Effector CD8-positive, alpha-beta T cell (primary cell): ENCODE measurements around the gene CASS4.

Source experiments
- DNase-seq: peaks from one replicate; lab custom pipeline; 2025; lab: John Stamatoyannopoulos, UW

Gene CASS4

GRCh38 chr20:56423211-56423610 lies 11.2 kb downstream of the CASS4 start:
- no peak for DNase-seq

DNA sequence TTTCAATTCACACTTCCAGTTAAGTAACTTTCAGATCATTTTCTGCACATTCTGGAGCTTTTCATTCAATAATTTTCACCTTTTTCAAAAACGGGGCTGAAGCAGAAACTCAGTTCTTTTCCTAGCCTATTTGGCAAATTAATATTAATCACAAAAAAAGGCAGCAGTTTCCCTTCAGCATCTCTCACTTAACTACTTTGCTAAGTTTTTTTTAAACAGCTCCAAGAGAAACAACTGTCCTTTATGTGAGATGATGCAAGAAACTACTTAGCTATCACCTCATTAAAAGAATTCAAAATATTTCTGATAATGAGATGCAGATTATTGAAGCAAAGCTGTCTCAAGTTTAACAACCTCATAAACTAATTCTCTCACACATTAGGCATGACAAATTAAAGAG lies 11.8 kb downstream of the CASS4 start:
- no peak for DNase-seq

DNA sequence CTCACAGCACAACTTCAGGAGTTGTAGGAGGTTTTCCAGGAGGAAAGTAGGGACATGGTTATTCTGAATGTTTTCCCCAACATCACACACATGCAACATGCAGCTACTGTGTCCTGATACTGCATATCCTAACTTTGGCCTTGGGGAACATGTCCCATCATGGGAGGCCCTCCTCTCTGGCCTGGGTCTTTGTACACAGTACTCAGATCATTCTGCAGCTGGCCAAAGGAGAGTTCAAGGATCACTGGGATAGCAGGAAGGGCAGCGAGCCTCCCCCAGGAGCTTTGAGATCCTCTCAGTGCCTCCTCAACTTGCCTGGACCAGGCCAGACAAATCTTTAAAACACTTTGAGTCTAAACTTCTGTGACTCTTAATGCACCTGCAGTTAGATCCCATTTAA lies 12.9 kb downstream of the CASS4 start:
- no peak for DNase-seq

DNA sequence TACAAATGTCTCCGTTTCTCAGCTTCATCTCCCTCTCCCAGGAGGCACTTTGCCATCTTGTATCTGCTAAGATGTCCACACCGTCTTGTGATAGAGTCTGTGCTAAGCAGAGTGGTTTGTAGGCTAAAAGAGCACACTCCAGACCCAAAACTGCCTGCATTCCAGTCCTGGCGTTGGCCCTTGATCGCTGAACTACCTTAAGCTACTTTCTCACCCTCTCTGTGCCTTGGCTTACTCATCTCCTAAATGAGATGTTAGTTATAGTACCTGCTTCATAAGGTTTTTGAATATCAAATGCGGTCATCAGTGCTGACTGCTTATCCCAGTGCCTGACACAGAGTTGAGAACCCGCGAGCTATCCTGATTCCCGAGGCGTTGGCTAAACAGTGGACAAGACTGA lies 14.0 kb downstream of the CASS4 start:
- DNase-seq, result no peak

DNA sequence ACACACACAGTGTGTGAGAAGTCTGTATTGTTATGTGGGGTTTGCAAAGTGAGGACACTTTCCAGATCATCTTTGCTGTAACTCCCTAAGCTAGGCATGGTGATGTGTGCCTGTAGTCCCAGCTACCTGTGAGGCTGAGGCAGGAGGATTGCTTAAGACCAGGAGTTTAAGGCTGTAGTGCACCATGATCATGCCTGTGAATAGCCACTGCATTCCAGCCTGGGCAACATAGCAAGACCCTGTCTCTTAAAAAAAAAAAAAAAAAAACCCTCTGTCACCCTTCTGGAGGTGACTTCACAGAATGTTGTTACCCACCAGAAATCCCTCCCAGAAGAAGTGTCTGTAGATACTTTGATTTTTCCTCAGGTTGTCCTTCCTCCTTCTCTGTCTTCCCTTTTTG lies 14.9 kb downstream of the CASS4 start:
- DNase-seq, result no peak

- DNase-seq, result no peak
These were observed 15.7 kb downstream of the CASS4 start for GRCh38 chr20:56427797-56428196.

GRCh38 chr20:56428410-56428809 lies 16.4 kb downstream of the CASS4 start:
- no peak for DNase-seq

GRCh38 chr20:56428881-56429280 lies 16.8 kb downstream of the CASS4 start:
- no peak for DNase-seq

- DNase-seq, result no peak
These were observed 17.4 kb downstream of the CASS4 start for GRCh38 chr20:56429502-56429901.

DNA sequence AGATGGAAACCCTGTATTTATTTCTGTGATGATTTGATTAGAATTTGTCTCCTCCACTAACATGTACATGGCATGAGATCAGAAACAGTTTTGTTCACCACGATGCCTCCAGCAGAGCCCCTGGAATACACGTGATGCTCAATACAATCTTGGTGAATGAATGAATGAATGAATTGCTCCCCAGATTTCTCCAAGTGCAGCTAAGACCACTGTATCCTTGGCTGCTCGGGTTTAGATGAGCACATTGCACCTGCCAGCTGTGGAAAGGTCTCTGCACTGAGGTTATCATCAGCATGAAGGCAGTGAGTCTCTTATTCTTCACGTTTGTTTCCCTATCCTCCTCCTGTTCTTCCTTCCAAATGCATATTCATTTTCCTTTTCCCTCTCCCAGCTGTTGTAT lies 17.9 kb downstream of the CASS4 start:
- no peak for DNase-seq

- DNase-seq, result no peak
These were observed 18.4 kb downstream of the CASS4 start for GRCh38 chr20:56430461-56430860.

DNA sequence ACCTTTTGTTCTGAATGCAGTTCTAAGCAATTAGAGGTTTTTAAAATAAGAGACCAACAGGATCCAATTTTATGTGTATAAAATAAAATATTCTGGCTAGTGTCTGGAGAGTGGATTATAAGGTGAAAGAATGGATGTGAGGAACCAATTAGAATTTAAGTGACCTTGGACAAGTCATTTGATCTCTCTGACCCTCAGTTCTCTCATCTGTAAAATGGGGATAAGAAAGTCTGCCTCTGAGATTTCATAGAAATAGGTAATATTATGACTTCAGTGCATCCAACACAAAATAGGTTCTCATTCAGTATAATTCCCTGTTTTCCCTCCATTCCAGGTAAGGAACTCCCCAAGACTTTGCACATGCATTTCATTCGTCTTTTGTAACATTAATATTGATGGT lies 18.9 kb downstream of the CASS4 start:
- DNase-seq, result no peak

- DNase-seq, result no peak
These were observed 19.4 kb downstream of the CASS4 start for GRCh38 chr20:56431471-56431870.

DNA sequence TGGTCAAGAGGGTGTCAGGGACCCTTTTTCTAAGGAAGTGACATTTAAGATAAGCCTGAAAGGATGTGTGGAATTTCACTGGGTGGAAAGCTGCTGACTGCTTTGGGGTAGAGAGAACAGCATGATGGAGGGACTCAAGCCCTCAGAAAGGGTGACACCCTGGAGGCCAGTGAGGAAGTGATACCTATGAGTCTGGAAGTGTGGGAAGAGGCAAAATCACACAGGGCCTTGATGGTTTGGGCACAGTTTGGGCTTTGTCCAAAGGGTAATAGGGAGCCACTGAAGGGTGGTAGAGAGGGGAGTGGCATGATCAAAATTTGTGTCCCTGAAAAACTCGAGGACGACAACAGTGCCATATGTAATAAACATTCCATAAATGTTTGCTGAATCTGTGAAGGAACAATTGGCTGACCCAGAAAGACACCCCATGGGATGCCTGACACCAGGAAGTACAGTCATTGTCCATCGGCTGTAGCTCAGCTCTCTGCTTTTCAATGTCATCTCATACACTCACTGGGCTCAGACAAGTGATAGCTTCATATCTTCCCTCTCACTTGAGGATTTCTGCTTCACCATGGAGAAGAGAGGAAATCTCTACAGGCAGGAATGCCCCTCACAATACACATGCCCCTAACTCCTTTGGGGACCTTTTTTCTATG lies 21.3 kb downstream of the CASS4 start:
- no peak for DNase-seq

DNA sequence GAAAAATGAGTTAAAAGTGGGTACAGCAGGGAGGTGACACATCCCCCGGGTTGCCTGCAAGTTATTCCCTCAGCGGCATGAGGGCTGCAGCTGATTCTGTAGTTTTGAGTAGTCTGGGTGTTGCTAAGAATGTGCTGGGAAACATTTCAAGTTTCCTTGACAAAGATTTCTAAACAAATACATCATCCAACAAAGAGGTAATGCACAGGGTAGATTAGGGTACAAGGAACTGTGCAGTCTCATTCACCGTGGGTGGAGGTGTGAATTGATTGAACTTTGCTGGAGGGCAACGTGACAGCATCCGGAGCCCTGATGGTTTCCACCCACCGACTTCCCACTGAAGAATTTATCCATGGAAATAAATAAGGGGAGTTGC lies 21.8 kb downstream of the CASS4 start:
- DNase-seq, result no peak

GRCh38 chr20:56437196-56437960 lies 25.3 kb downstream of the CASS4 start:
- no peak for DNase-seq

DNA sequence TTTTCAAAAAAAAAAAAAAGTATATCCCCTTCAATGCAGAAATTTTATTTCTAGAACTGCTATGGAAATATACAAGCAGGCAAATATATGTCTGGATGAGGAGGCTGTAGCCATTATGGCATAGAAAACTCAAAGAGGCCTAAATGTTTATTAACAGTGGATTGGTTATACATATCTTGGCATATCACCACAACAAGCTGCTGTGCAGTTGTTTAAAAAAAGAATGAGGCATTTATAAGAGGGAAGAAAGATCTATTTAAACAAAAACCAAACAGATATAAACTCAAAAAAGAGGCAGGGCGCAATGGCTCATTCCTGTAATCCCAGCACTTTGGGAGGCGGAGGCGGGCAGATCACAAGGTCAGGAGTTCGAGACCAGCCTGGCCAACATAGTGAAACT lies 26.2 kb downstream of the CASS4 start:
- no peak for DNase-seq

GRCh38 chr20:56439771-56440291 lies 27.8 kb downstream of the CASS4 start:
- no peak for DNase-seq

- DNase-seq, result peak; percentile 13
These were observed 28.4 kb downstream of the CASS4 start for GRCh38 chr20:56440346-56441007.

DNA sequence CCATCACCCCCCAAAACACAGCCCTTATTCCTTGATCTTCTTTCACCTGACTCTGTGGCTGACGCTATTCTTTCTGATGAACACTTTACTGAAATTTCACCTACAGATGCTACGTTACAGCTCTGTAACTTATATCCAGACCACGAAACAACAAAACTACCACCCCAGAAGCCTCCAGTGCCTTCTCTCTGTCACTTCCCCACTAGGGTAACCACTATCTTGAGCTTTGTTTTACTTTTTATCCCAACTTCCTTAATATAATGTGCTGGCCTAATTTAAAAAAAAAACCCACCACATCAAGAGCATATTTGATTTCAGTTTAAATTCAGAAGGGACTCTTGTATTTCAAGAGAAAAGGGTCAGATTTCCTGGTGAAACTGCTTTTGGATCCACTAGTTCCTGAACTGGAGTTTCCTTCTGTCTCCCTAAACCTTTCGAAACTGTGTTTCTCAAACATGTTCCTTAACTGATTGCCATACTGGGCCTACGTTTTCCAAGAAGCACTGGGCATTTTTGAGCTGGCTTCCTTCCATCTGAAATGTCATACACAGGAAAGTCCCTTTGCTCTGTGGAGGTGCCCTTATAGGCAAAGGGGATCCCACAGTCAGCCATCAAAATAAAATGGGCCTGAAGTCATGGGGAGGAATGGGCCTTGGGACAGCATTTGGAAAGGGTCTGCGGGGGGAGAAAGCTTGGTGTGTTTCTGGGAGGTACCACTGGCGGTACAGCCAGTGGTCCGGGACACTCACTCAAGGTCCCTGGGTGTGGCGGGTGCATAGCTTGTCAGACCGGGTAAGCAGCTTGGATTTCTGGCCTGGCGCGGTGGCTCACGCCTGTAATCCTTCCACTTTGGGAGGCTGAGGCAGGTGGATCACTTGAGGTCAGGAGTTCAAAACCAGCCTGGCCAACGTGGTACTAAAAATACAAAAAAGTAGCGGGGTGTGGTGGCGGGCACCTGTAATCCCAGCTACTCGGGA lies 30.6 kb downstream of the CASS4 start:
- no peak for DNase-seq

- DNase-seq, result no peak
These were observed 31.8 kb downstream of the CASS4 start for GRCh38 chr20:56443654-56444540.
